Measurements from ENCODE around the gene MOV10. TPM values are rescaled to one million over a fixed set of nuclear protein-coding genes. Genes with fewer than 3 reads are reported as not detected.

MOV10 gene
- total and polyA plus RNA-seq, 2 of the 13 experiments (the other 11 are each of a cell fraction or from before 2014, with no cell fraction given) = 56.4 to 58.2 TPM

DNA sequence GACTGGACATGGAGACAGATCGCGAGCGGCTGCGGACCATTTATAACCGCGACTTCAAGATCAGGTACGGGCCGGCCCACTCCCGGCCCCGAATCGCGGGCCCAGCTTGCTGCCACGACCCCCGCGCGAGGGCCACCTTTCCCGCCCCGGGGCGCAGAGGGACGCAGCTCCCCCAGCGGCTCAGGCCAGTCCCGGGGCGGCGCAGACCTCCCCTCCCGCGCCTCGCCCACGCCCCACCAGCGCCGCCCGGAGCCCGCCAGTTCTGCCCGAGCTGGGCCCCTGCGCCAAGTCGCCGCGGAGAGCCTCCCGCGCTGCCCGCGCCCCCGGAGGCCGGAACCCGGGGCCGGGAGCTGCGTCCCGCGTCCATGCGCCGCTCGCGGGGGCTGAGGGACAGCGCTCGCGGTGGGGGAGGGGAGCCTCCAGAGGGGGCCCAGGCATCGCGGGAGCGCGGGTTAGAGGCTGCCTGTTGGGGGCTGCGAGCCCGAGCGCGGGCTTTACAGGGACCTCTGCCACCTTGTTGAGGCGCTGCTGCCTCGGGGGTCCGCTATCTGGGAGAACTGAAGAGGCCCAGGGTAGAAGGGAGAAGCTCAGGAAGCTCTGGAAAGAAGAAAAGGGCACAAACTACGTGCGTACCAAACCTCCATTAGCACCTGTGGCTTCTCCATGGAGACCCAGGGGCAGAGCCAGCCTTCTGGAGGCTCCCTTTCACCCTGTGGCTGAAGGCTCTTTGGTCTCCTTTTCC is 698 bp downstream of the MOV10 start (continued):
- TF ChIP-seq HNRNPH1 (optimal IDR thresholded peaks at IDR 0.05; ENCODE audit: low read depth, low read length) (no peak), ATF2 (CRISPR knock-in tag; IDR thresholded peaks at IDR 0.05) (no peak), DNMT1 (CRISPR knock-in tag; IDR thresholded peaks at IDR 0.05) (0 out of 2 replicates have a peak, but pooled peaks have one; percentile 74), FOXK2 (IDR thresholded peaks at IDR 0.05) (no peak), REPIN1 (CRISPR knock-in tag; IDR thresholded peaks at IDR 0.05; ENCODE audit: borderline replicate concordance, low read depth) (no peak), BCL6 (CRISPR knock-in tag; IDR thresholded peaks at IDR 0.05) (no peak), DMTF1 (CRISPR knock-in tag; IDR thresholded peaks at IDR 0.05) (no peak), ZNF768 (CRISPR knock-in tag; IDR thresholded peaks at IDR 0.05) (peak; percentile 56; the same call in 1 of the 2 replicates), ZFP36 (IDR thresholded peaks at IDR 0.05; ENCODE audit: borderline replicate concordance, low read depth, low read length, partially characterized antibody) (no peak), JUN (CRISPR knock-in tag; IDR thresholded peaks at IDR 0.05) (no peak), HNRNPLL (IDR thresholded peaks at IDR 0.05; ENCODE audit: low read depth, low read length, poor library complexity, severe bottlenecking) (peak; percentile 48), RFXANK (CRISPR knock-in tag; IDR thresholded peaks at IDR 0.05) (no peak), ZSCAN20 (CRISPR knock-in tag; IDR thresholded peaks at IDR 0.05; ENCODE audit: borderline replicate concordance) (no peak), KMT2A (CRISPR knock-in tag; IDR thresholded peaks at IDR 0.05) (no peak), ZSCAN25 (CRISPR knock-in tag; IDR thresholded peaks at IDR 0.05) (peak; percentile 74), ZNF629 (CRISPR knock-in tag; conservative IDR thresholded peaks at IDR 0.05) (no peak), ZNF337 (CRISPR knock-in tag; IDR thresholded peaks at IDR 0.05; ENCODE audit: borderline replicate concordance, low read depth) (0 out of 2 replicates have a peak, but pooled peaks have one; percentile 18), ZNF441 (CRISPR knock-in tag; IDR thresholded peaks at IDR 0.05; ENCODE audit: borderline replicate concordance) (0 out of 2 replicates have a peak, but pooled peaks have one; percentile 13), YEATS4 (CRISPR knock-in tag; IDR thresholded peaks at IDR 0.05; ENCODE audit: borderline replicate concordance) (peak; percentile 63), RFXAP (CRISPR knock-in tag; IDR thresholded peaks at IDR 0.05; ENCODE audit: borderline replicate concordance) (no peak)
- TF ChIP-seq, protein P1, sequence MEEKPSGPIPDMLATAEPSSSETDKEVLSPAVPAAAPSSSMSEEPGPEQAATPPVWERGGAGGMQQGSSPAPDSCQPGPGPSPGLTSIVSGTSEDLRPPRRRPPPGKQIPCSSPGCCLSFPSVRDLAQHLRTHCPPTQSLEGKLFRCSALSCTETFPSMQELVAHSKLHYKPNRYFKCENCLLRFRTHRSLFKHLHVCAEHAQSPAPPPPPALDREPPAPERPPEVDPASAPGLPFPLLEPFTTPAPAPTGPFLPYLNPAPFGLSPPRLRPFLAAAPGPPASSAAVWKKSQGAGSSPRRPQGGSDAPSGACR (CRISPR knock-in tag; IDR thresholded peaks at IDR 0.05) = 0 out of 2 replicates have a peak, but pooled peaks have one; percentile 61
- TF ChIP-seq, protein P2, sequence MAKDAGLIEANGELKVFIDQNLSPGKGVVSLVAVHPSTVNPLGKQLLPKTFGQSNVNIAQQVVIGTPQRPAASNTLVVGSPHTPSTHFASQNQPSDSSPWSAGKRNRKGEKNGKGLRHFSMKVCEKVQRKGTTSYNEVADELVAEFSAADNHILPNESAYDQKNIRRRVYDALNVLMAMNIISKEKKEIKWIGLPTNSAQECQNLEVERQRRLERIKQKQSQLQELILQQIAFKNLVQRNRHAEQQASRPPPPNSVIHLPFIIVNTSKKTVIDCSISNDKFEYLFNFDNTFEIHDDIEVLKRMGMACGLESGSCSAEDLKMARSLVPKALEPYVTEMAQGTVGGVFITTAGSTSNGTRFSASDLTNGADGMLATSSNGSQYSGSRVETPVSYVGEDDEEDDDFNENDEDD (CRISPR knock-in tag; IDR thresholded peaks at IDR 0.05; ENCODE audit: borderline replicate concordance) = peak; percentile 41; the same call in 1 of the 2 replicates
- TF ChIP-seq, protein P3, sequence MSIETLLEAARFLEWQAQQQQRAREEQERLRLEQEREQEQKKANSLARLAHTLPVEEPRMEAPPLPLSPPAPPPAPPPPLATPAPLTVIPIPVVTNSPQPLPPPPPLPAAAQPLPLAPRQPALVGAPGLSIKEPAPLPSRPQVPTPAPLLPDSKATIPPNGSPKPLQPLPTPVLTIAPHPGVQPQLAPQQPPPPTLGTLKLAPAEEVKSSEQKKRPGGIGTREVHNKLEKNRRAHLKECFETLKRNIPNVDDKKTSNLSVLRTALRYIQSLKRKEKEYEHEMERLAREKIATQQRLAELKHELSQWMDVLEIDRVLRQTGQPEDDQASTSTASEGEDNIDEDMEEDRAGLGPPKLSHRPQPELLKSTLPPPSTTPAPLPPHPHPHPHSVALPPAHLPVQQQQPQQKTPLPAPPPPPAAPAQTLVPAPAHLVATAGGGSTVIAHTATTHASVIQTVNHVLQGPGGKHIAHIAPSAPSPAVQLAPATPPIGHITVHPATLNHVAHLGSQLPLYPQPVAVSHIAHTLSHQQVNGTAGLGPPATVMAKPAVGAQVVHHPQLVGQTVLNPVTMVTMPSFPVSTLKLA (IDR thresholded peaks at IDR 0.05) = no peak
